GM21526 (cell line): ENCODE data around the gene KIF1C.
A peak's percentile ranks its signal among the peaks of the same experiment; 100 is the strongest.

Experiments used
- ATAC-seq: cut with Tn5 transposase; IDR thresholded peaks from one replicate; pipeline ENCODE4 v1.9.1; 2021; ENCODE audit warnings: moderate library complexity; ENCODE audit not compliant: unreplicated experiment, low FRiP score

The KIF1C gene

GRCh38 chr17:4997302-4998026 lies at the start of gene KIF1C, which contains the start of gene INCA1:
Gene KIF1C, plus strand, starts transcription at chr17:4997950. Its CDS starts 2,297 bp downstream, at chr17:5000247.
Gene INCA1, minus strand, starts transcription at chr17:4997522. Its CDS starts 3,085 bp downstream, at chr17:4994437.
- peak; percentile 74 for ATAC-seq

GRCh38 chr17:4948166-4948930 lies 49.4 kb upstream of the KIF1C start, which contains the start of gene PFN1:
Gene PFN1, minus strand, starts transcription at chr17:4948530. Its CDS starts 136 bp downstream, at chr17:4948394.
- ATAC-seq: no peak

GRCh38 chr17:4948931-4949320 lies 48.8 kb upstream of the KIF1C start:
- ATAC-seq: peak; percentile 31

- peak; percentile 32 for ATAC-seq
Measured at GRCh38 chr17:4949321-4950074, 48.3 kb upstream of the KIF1C start.

- ATAC-seq: no peak
Measured at GRCh38 chr17:4950075-4950745, 47.5 kb upstream of the KIF1C start.

GRCh38 chr17:4950746-4951204 lies 47.0 kb upstream of the KIF1C start, which contains the start of gene ENO3:
Gene ENO3, plus strand, starts transcription at chr17:4951119. Its CDS starts 711 bp downstream, at chr17:4951830.
- no peak for ATAC-seq

- no peak for ATAC-seq
Measured at GRCh38 chr17:4951486-4951885, 46.3 kb upstream of the KIF1C start.

GRCh38 chr17:4953451-4953961 lies 44.2 kb upstream of the KIF1C start:
- ATAC-seq: no peak

GRCh38 chr17:4955091-4955490 lies 42.7 kb upstream of the KIF1C start:
- no peak for ATAC-seq

GRCh38 chr17:4956493-4957061 lies 41.2 kb upstream of the KIF1C start:
- no peak for ATAC-seq

GRCh38 chr17:4958102-4958501 lies 39.6 kb upstream of the KIF1C start:
- ATAC-seq: no peak

- no peak for ATAC-seq
Measured at GRCh38 chr17:4959261-4959965, 38.3 kb upstream of the KIF1C start.

GRCh38 chr17:4960279-4960922 lies 37.3 kb upstream of the KIF1C start:
- ATAC-seq: no peak

GRCh38 chr17:4965311-4965986 lies 32.3 kb upstream of the KIF1C start:
- no peak for ATAC-seq

- peak; percentile 71 for ATAC-seq
Measured at GRCh38 chr17:4966844-4967538, 30.8 kb upstream of the KIF1C start.

GRCh38 chr17:4967539-4968485 lies 29.9 kb upstream of the KIF1C start, which contains the start of gene SPAG7:
Gene SPAG7, minus strand, starts transcription at chr17:4967817. Its CDS starts 13 bp downstream, at chr17:4967804.
- peak; percentile 56 for ATAC-seq
